CD4-positive, alpha-beta T cell treated with Interleukin-10 for 1 hour (primary cell): Measurements from ENCODE around the gene S100A7.
A peak's percentile ranks its signal among the peaks of the same experiment; 100 is the strongest.
"Not testable (repeated sequence)": the region's sequence is repeated elsewhere in the genome, so short reads cannot be mapped to it uniquely, and the experiment has no call there.

Source experiments
- DNase-seq: peaks from one replicate; pipeline ENCODE4 v3.0.0-alpha.2; 2020

The S100A7 gene

GRCh38 chr1:153475282-153475681, 14.8 kb upstream of the S100A7 start:
- no peak for DNase-seq

DNA sequence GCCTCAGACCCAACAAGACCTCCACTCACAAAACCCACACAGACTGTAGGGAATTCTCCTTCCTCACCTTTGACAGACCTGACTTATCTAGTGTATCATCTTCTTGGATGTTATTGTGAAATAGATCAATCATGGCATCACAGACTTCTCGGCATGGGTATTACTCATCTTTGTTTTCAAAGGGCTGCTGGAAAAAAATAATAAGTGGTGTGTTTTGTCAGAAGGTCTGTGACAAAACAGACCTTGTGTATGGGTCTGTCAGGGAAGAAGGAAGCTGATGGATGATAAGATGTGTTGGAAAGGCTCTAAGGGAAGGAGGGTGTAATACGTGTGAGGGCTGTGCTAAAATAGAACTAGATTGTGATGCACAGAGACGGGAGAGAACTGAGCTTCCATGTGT, 13.9 kb upstream of the S100A7 start:
- DNase-seq: no peak

DNA sequence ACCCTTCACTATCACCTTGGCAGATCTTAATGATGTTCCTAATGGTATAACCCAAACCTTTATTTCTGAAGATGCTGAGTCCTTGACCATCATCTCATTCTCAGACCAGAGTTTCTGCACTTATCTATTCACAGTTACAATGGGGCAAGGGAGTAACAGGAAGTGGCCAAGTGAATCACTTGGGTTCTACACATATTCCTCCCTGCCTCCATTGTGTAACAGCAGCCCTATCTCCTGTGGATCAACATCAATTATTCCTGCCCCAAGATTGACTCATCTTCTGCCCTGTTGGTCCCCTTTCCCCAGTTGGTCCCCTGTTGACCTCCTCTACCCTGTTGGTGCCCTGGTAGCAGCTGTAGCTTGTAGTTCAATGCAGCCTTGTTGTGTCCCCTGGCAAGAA, 10.3 kb upstream of the S100A7 start:
- no peak for DNase-seq

DNA sequence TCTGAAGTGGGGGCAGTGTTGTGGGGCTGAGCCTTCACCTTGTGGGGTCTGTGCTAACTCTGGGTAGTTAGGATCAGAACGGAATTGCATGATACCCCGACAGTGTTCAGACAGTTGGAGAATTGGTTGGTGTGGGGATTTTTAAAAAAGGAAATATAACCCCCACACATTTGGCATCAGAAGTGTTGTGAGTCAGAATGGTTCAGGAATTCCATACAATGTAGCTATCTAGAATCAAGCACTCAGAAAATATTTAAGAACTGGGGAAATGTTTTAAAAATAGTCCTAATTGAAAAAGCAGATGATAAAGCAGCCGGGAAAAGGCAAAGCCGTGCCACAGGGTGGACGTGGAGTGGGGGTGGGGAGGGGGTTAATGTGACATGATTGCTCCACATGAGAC, 6.5 kb upstream of the S100A7 start:
- DNase-seq: no peak

GRCh38 chr1:153465811-153466636, 5.6 kb upstream of the S100A7 start:
- DNase-seq: peak; percentile 58

- DNase-seq: not testable (repeated sequence)
Observed at GRCh38 chr1:153462741-153463140, 2.3 kb upstream of the S100A7 start.

GRCh38 chr1:153459655-153460054, 796 bp downstream of the S100A7 start:
- no peak for DNase-seq

GRCh38 chr1:153456396-153456795, 4.1 kb downstream of the S100A7 start:
- no peak for DNase-seq

DNA sequence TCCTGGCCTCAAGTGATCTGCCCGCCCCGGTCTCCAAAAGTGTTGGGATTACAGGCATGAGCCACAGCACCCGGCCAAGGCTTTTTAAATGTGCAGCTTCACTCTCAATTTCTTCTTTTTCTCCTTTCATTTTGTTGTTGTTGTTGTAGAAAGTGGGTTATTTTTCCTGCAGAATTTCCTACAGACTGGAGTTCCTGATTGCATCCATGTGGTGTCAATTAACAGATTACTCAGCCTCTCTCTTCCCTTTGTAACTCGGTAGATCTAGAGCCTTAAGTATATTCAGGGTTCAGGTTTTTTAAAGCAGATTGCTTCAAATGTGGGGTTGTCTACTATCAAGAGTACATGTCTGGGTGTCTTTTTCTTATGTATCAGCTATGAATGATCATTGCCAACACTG, 11.6 kb downstream of the S100A7 start:
- DNase-seq: not testable (repeated sequence)

- DNase-seq: no peak
Observed at GRCh38 chr1:153447498-153448170, 12.8 kb downstream of the S100A7 start.

- no peak for DNase-seq
Observed at GRCh38 chr1:153444078-153444477, 16.4 kb downstream of the S100A7 start.

DNA sequence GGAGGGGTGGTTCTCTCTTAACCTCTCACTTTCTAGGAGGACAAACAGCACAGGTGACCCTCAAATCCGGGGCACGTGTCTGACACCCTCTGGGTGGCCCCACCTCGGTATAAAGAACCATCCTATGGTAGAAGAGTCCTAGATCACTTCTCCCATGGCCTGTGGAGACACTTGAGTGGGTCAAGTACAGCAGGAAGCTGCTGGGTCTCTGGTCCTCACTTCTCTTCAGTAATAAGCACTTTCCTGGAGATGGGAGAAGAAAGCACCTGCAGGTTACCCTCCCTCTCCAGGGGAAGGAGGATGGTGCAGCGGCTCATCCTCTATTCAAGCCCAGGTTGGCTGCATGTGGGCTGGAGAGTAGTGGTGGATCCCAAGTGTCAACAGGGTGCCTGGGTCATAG, 17.0 kb downstream of the S100A7 start:
- no peak for DNase-seq

- no peak for DNase-seq
Observed at GRCh38 chr1:153441238-153441755, 19.2 kb downstream of the S100A7 start.

GRCh38 chr1:153439273-153439672, 21.2 kb downstream of the S100A7 start:
- DNase-seq: no peak

DNA sequence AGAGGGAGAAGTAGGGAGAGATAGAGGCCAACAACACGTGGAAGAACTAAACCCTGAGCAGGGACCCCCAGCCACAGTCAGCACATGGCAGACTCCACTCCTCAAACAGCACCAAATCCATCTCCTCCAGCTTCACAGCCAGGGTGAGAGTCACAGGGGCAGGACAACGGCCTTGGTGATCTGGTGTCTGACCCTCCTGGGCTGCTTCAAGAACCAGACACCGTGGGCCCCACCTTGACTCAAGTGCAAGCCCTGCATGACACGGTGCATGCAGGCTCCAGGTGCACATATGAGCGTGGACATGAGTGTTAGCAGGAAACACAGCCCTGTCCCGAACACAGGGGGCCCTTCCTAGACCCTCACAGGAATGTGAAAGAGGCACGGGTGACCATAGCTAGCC, 21.9 kb downstream of the S100A7 start:
- DNase-seq: no peak

GRCh38 chr1:153437236-153437635, 23.2 kb downstream of the S100A7 start:
- no peak for DNase-seq

- no peak for DNase-seq
Observed at GRCh38 chr1:153434746-153435455, 25.6 kb downstream of the S100A7 start.

DNA sequence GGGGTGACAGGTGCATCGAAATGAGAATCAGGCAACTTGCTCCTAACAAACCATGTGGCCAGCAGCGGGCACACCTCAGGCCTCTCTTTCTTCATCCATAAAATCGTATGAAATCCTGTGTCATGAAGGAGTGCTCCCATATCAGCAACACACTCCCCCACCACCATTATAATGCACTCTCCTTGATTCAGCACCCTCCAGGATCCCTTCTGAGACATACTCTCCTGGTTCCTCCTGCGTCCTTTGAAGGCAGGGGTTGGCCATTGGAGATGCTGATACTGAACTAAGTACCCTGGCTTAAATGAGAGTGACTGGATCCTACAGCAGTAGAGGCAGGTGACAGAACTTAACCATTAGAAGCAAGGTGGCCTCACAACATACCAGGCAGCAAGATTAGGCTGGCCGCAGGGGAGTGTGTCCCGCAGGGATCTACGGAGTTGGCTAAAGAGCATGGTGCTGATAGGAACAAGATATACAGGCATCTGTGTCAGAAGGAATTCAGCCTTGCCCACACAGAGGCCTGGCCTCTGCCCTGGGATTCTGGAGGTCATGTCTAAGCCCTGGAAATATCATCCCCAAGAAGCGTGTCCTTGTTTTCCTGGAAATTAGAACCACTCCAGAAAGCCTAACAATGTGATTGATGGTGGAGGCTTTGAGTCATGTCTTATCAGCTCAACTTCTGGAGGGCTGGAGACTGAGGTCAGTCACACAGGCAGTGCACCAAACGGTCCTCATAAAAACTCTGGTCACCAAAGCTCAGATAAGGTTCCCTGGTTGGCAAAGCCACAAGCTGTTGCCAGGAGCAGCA, 27.4 kb downstream of the S100A7 start:
- no peak for DNase-seq

GRCh38 chr1:153431928-153432327, 28.5 kb downstream of the S100A7 start:
- no peak for DNase-seq

GRCh38 chr1:153431427-153431826, 29.0 kb downstream of the S100A7 start:
- no peak for DNase-seq

DNA sequence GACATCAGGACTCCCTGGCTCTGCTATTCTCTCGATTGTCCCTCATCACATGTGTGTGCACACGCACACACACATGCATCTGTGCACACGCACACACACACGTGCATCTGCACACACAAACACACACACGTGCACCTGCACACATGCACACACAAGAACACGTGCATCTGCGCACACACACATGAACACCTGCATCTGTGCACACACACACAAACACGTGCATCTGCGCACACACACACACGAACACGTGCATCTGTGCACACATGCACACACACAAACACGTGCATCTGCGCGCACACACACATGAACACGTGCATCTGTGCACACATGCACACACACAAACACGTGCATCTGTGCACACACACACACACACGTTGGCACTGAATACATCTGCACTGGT, 29.4 kb downstream of the S100A7 start:
- DNase-seq: no peak

GRCh38 chr1:153430561-153430960, 29.9 kb downstream of the S100A7 start:
- no peak for DNase-seq

GRCh38 chr1:153430166-153430553, 30.3 kb downstream of the S100A7 start:
- DNase-seq: no peak
